HG03521 (cell line): ENCODE measurements around the gene SLC31A2.

Source experiments
- ATAC-seq: cut with Tn5 transposase; IDR thresholded peaks from one replicate; pipeline ENCODE4 v1.9.1; 2021; ENCODE audit warnings: mild to moderate bottlenecking, moderate library complexity; ENCODE audit not compliant: unreplicated experiment

SLC31A2 gene

GRCh38 chr9:113184539-113184938, 33.7 kb downstream of the SLC31A2 start:
- no peak for ATAC-seq

GRCh38 chr9:113185271-113185670, 34.5 kb downstream of the SLC31A2 start:
- ATAC-seq: no peak

- ATAC-seq: no peak
These were observed 35.4 kb downstream of the SLC31A2 start for GRCh38 chr9:113186137-113186755.

- no peak for ATAC-seq
These were observed 37.3 kb downstream of the SLC31A2 start for GRCh38 chr9:113187929-113188595.

- ATAC-seq: no peak
These were observed 41.6 kb downstream of the SLC31A2 start for GRCh38 chr9:113192455-113192854.

- no peak for ATAC-seq
These were observed 49.0 kb downstream of the SLC31A2 start for GRCh38 chr9:113199683-113200329.

GRCh38 chr9:113205432-113205831, 54.6 kb downstream of the SLC31A2 start:
- no peak for ATAC-seq

GRCh38 chr9:113205861-113206260, 55.1 kb downstream of the SLC31A2 start:
- ATAC-seq: no peak

GRCh38 chr9:113210815-113211214, 60.0 kb downstream of the SLC31A2 start:
- ATAC-seq: no peak
